Liver (tissue), 9 donors: ENCODE measurements around the gene C11orf58. TPM values are rescaled to one million over a fixed set of nuclear protein-coding genes. Genes with fewer than 3 reads are reported as not detected.

ENCODE experiments used
- DNase-seq: peaks from one replicate; pipeline ENCODE4 v3.0.0-alpha.2; 2017; ENCODE audit warnings: low spot score
- H3K27ac ChIP-seq, 2 donors: one replicate each; pipeline ENCODE4 v1.7.0; 2013; ENCODE audit warnings: inconsistent platforms in 2 of 2, low read length in 2 of 2, control low read depth in 1 of 2, low read depth in 1 of 2, mild to moderate bottlenecking in 1 of 2
- H3K27me3 ChIP-seq, 4 donors: one replicate each; pipeline versions ENCODE4 v1.6.1 to v1.7.0; 2013; ENCODE audit warnings: low read length in 3 of 4, inconsistent platforms in 1 of 4, mild to moderate bottlenecking in 1 of 4, moderate library complexity in 1 of 4; ENCODE audit not compliant: control insufficient read depth in 4 of 4, insufficient read depth in 4 of 4
- H3K36me3 ChIP-seq, 4 donors: one replicate each; pipeline versions ENCODE4 v1.6.1 to v1.7.0; 2013; ENCODE audit warnings: low read length in 3 of 4, mild to moderate bottlenecking in 3 of 4, low read depth in 1 of 4, moderate library complexity in 1 of 4; ENCODE audit not compliant: control insufficient read depth in 4 of 4, insufficient read depth in 3 of 4
- H3K4me1 ChIP-seq, 4 donors: one replicate each; pipeline versions ENCODE4 v1.6.1 to v1.7.0; 2013; ENCODE audit warnings: low read length in 3 of 4, mild to moderate bottlenecking in 3 of 4, moderate library complexity in 1 of 4; ENCODE audit not compliant: control insufficient read depth in 4 of 4, insufficient read depth in 4 of 4
- H3K4me3 ChIP-seq, 3 donors: one replicate each; pipeline versions ENCODE4 v1.6.1 to v1.7.0; 2013; ENCODE audit warnings: low read length in 3 of 3, control low read depth in 1 of 3, low read depth in 1 of 3, mild to moderate bottlenecking in 1 of 3
- H3K9ac ChIP-seq, 2 donors: one replicate each; pipeline ENCODE4 v1.7.0; 2013; ENCODE audit warnings: low read length in 2 of 2, mild to moderate bottlenecking in 2 of 2, moderate library complexity in 2 of 2, control low read depth in 1 of 2, low read depth in 1 of 2
- H3K9me3 ChIP-seq, 4 donors: one replicate each; pipeline versions ENCODE4 v1.6.1 to v1.7.0; 2013; ENCODE audit warnings: low read length in 3 of 4; ENCODE audit not compliant: control insufficient read depth in 4 of 4
- ATF3 ChIP-seq: IDR thresholded peaks from 2 replicates; pipeline ENCODE4 v1.6.1; 2016; ENCODE audit warnings: antibody characterized with exemption
- CTCF ChIP-seq: fragments of 150-350 bp; IDR thresholded peaks from 2 replicates; pipeline ENCODE4 v1.5.1; 2017; ENCODE audit warnings: improper control_type of control experiment, low read depth, low read length; ENCODE audit not compliant: missing input control
- EGR1 ChIP-seq, 2 donors: IDR thresholded peaks; 2 replicates each; pipeline ENCODE4 v1.6.1; 2016 to 2018; ENCODE audit warnings: antibody characterized with exemption in 2 of 2, low read depth in 2 of 2
- FOXA1 ChIP-seq: IDR thresholded peaks from 2 replicates; pipeline ENCODE4 v1.6.1; 2016; ENCODE audit warnings: antibody characterized with exemption
- FOXA2 ChIP-seq: IDR thresholded peaks from 2 replicates; pipeline ENCODE4 v1.6.1; 2016; ENCODE audit warnings: antibody characterized with exemption
- GABPA ChIP-seq, 2 donors: IDR thresholded peaks in 1 of 2; conservative IDR thresholded peaks in 1 of 2; 2 replicates each; pipeline ENCODE4 v1.6.1; 2016; ENCODE audit warnings: antibody characterized with exemption in 2 of 2, mild to moderate bottlenecking in 1 of 2, moderate library complexity in 1 of 2
- HNF4A ChIP-seq, 2 donors: conservative IDR thresholded peaks; 2 replicates each; pipeline ENCODE4 v1.6.1; 2016; ENCODE audit warnings: antibody characterized with exemption in 2 of 2, mild to moderate bottlenecking in 2 of 2
- HNF4G ChIP-seq: IDR thresholded peaks from 2 replicates; pipeline ENCODE4 v1.6.1; 2016; ENCODE audit warnings: antibody characterized with exemption
- JUND ChIP-seq, 2 donors: IDR thresholded peaks; 2 replicates each; pipeline ENCODE4 v1.6.1; 2016; ENCODE audit warnings: antibody characterized with exemption in 2 of 2
- MAX ChIP-seq: IDR thresholded peaks from 2 replicates; pipeline ENCODE4 v1.6.1; 2016; ENCODE audit warnings: antibody characterized with exemption
- NR2F2 ChIP-seq: IDR thresholded peaks from 2 replicates; pipeline ENCODE4 v1.6.1; 2016; ENCODE audit warnings: antibody characterized with exemption
- RAD21 ChIP-seq, 2 donors: IDR thresholded peaks; 2 replicates each; pipeline ENCODE4 v1.6.1; 2016; ENCODE audit warnings: antibody characterized with exemption in 2 of 2, mild to moderate bottlenecking in 2 of 2
- REST ChIP-seq: IDR thresholded peaks from 2 replicates; pipeline ENCODE4 v1.6.1; 2016; ENCODE audit warnings: antibody characterized with exemption, mild to moderate bottlenecking
- RXRA ChIP-seq, 2 donors: IDR thresholded peaks; 2 replicates each; pipeline ENCODE4 v1.6.1; 2017 to 2018; ENCODE audit warnings: antibody characterized with exemption in 2 of 2, mild to moderate bottlenecking in 1 of 2
- SP1 ChIP-seq: IDR thresholded peaks from 2 replicates; pipeline ENCODE4 v1.6.1; 2018; ENCODE audit warnings: antibody characterized with exemption, mild to moderate bottlenecking
- TAF1 ChIP-seq: conservative IDR thresholded peaks from 2 replicates; pipeline ENCODE4 v1.6.1; 2016; ENCODE audit warnings: antibody characterized with exemption, mild to moderate bottlenecking
- YY1 ChIP-seq: IDR thresholded peaks from 2 replicates; pipeline ENCODE4 v1.6.1; 2016; ENCODE audit warnings: antibody characterized with exemption, mild to moderate bottlenecking
- ZBTB33 ChIP-seq: IDR thresholded peaks from 2 replicates; pipeline ENCODE4 v1.6.1; 2016; ENCODE audit warnings: antibody characterized with exemption
- WGBS: extraction: QIAGEN DNeasy Blood & Tissue Kit; methylation state at CpG from one replicate; pipeline ENCODE4 v1.1.7; 2013; 5-methylcytosine and 5-hydroxymethylcytosine counted together
- polyA plus RNA-seq, 2 donors: library from polyadenylated mRNA; stranded (reverse) in 1 of 2; unstranded in 1 of 2; fragments of 200-250 nt in 1 of 2; fragments of >200 nt in 1 of 2; fragmentation: Nextera tagmentation in 1 of 2; extraction: Ambion mirVana in 1 of 2; gene quantifications; one replicate each; pipeline versions ENCODE4 v1.2.1 to v1.2.3, GENCODE V29; 2013 to 2015
- total RNA-seq, 2 donors: library from RNA; depleted of rRNA; stranded (reverse); fragments of >200 nt; gene quantifications; one replicate each; pipeline ENCODE4 v1.2.3, GENCODE V29; 2014
- donor health status: healthy.
- donor health status: healthy.
- donor health status: healthy.
- donor health status: healthy.
- donor health status: healthy.

Gene C11orf58
- total and polyA plus RNA-seq, 4 donors = 54.6 to 106 (median 101) TPM

- no peaks in the 10 kb centered on the region for H3K36me3 ChIP-seq
- no peaks in the 10 kb centered on the region for H3K9me3 ChIP-seq
- H3K9ac ChIP-seq = no peak overlapping the region
- 84% methylated on average over 1 of the region's 1 CpG for WGBS
- no peak overlapping the region for H3K27ac ChIP-seq
- no peaks in the 10 kb centered on the region for H3K27me3 ChIP-seq
- H3K4me1 ChIP-seq = no peaks in the 10 kb centered on the region
- DNase-seq = no peak
- no peak for TF ChIP-seq SP1
- no peak for TF ChIP-seq GABPA (IDR thresholded peaks at IDR 0.05 in 1 of 2, conservative IDR thresholded peaks at IDR 0.05 in 1 of 2)
- TF ChIP-seq FOXA1 = no peak
- no peak for TF ChIP-seq YY1
- no peak for TF ChIP-seq FOXA2
- TF ChIP-seq ATF3 = no peak
- no peak for TF ChIP-seq TAF1
- TF ChIP-seq HNF4G = no peak
- no peak for TF ChIP-seq CTCF
- no peak for TF ChIP-seq RXRA (IDR thresholded peaks at IDR 0.05)
- no peak for TF ChIP-seq HNF4A (conservative IDR thresholded peaks at IDR 0.05)
- no peak for TF ChIP-seq REST
- no peak for TF ChIP-seq ZBTB33
- TF ChIP-seq JUND (IDR thresholded peaks at IDR 0.05) = no peak
- no peak for TF ChIP-seq EGR1 (IDR thresholded peaks at IDR 0.05; ENCODE audit: low read depth in 2 of 2)
- TF ChIP-seq RAD21 (IDR thresholded peaks at IDR 0.05) = no peak
- TF ChIP-seq MAX = no peak
- TF ChIP-seq NR2F2 = no peak
- H3K4me3 ChIP-seq = no peak overlapping the region
These were observed 48.4 kb upstream of the C11orf58 start for GRCh38 chr11:16690086-16690485.
